SKM-1 (cell line): ENCODE measurements around the gene CALHM3.
"Not testable (repeated sequence)": the region's sequence is repeated elsewhere in the genome, so short reads cannot be mapped to it uniquely, and the experiment has no call there.

Source experiments
- DNase-seq: peaks from one replicate; lab custom pipeline; 2025; ENCODE audit not compliant: unreplicated experiment; lab: John Stamatoyannopoulos, UW

CALHM3 gene

DNA sequence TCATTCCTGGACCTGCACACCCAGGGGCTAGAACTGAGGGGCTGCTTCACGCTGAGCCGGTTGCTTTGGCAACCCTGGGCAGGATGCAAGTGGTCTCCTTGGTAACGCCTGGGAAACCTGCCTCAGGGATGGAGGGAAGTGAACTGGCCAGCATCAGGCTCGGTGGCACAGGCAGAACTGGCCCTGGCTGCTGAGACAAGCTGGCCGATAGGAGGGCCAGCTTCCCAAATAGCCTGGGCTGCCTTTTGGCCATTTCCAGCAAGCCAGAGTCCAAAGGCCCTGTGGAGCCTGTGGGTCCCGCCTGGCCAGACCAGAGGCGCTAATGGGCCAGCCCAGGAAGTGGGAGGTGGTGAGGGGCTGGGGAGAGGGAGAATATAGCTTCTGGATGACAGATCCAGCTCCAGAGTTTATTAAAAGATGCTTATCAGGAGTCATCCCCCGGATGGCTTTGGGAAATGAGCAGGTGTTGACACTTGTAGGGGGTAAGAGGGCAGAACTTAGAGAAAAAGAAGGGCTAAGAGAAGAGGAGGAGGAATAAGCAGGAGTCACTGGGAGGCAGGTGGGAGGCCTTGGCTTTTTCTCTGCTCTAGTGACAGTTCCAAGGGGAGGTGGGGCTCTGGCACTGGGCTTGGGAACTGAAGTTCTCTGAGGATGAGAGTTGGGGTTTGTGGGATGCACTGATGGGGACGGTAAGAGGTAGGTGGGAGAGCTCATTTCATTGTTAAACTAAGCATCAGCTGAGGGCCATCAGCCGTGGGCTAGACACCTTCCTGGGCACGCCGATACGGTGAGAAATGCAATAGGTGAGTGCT lies 24.0 kb upstream of the CALHM3 start:
- DNase-seq: no peak

- DNase-seq: no peak
Measured at GRCh38 chr10:103501186-103501585, 22.1 kb upstream of the CALHM3 start.

DNA sequence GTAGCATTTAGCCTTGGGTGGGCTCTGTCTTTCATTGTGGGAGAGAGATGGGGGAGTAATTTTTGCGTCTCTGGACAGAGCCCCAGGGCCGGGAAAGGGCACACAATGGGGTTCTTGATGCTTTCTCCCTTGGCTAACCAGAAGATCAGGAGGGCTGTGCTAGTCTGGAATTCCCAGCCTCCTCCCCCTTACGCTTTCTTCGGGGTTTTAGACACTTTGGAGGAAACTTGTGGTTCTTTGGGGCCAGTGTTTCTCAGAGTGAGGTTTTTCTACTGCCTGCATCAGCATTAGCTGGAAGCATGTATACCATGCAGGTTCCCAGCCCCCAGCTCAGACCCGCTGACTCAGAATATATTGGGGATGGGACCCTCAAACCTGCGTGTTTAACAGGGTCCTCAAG lies 21.4 kb upstream of the CALHM3 start:
- DNase-seq: no peak

DNA sequence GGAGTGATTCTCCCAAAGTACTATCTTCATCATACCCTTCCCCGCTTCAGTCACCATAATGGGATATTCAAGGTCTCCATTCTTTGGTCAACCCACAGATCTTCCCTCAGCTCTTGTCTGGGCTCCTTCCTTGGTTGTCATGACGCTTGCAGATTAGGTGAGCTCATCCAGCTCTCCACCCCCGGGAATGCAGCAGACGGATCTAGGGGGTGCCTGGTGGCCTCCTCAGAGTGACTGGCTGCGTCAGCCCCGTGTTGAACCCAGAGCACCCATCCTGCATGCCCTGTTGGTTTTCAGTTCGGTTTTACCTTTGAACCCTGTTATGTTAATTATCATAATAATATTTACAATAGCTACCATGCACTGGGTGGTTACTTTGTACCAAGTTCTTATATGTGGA lies 20.8 kb upstream of the CALHM3 start:
- DNase-seq: no peak

GRCh38 chr10:103498936-103499638 lies 20.0 kb upstream of the CALHM3 start:
- DNase-seq: no peak

DNA sequence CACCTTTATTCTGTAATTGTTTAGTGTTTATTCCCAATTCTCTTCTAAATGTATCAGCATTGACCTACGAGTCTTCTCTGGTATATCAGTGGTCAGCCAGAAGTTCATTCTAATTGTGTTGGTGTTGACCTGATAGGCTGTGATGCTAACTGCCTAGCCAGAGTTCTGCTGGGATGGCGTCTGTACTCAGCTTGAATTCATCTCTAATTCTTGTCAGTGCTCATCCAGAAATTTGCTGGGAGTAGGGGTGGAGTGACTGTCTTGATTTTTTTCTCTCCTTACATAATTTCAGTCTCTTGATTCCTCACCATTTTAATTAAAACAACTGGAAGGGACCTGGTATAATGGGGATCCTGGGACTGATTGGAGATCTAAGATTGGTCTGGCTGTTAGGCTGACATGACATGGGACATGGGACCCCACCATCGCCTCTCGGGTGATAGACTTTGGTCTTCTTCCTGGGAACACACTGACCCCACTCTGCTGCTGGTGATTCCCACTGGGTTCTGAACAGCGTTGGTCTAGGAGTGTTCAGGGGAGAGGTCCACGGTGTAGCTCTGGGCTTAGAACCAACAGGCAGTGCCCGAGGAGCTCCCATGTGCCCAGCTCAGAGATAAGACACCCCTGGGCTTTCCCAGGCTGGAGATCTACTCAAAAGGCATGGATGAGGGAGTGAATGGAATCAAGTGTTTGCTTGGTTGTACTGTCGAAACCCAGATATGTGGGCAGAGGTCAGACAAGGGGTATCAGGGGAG lies 18.3 kb upstream of the CALHM3 start:
- DNase-seq: no peak

- no peak for DNase-seq
Measured at GRCh38 chr10:103495321-103495720, 16.3 kb upstream of the CALHM3 start.

DNA sequence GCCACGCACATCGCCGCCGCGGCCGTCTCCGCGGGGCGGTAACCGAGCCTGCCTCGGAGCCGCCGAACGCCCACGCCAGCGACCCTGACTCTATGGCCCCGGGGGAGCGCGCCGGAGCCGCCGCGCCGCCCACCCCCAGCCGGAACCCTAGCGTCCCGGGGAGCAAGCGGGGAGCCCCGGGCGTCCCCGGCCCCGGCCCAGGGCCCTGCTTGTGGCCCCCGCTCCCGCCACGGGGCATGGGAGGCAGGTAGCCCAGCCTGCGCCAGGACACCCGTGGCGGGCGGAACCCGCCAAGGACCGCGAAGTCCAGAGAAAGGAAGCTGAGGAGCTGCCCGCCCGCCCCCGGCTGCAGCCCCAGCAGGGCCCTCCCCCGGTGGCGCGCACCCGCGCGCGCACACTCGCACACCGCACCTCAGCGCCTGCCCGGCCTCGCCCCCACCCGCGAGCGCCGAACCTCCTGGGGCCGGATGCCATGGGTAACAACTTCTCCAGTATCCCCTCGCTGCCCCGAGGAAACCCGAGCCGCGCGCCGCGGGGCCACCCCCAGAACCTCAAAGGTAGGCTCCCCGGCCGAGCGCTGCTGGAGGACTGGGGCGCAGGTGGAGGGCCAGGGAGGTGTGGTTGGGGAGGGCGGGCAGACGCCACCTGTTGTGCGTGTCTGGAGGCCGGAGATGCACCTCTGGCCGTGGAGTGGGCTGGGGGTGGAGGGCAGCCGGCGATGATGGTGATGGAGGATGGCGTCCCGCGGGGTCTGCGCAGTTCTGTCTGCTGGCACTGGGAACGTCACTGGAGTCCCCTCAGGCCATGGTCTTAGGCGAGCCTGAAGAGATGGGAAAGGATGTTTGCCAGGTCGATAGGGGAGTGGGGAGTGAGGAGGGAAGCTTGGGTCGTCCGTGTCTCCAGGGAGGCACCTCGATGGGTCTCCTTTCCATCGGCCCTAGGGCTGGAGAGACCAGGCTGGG lies 15.2 kb upstream of the CALHM3 start:
- no peak for DNase-seq

GRCh38 chr10:103493362-103493915 lies 14.4 kb upstream of the CALHM3 start, which contains the start of gene NEURL1:
NEURL1 (plus strand) TSS chr10:103493705; CDS start chr10:103494388, 683 bp downstream.
- DNase-seq: no peak

DNA sequence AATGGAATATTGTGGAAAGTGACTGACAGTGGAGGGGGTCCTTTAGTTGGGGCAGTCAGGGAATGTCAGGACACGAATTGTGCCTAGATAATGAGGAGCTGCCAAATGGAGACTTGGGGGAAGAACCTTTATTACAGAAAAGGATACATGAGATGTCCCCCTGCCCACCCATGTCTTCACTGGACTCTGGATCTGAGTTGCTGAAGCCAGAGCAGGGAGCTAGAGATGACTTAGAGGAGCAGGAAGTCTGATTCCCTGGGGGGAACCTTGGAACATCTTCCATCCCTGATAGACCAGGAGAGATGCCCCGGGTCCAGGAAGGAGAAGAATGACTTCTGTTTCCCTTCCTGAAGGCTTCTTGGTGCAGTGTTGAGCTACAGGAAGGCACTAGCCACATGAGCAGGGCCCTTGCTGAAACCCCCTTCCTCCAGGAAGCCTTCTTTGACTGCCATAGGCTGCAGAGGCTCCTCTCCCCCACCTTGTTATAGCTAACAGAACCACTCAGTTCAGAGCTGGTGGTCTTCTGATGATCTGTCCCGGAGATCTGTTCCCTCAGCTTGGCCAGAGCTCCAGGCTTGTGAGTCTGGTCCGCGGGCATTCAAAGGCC lies 13.7 kb upstream of the CALHM3 start:
- no peak for DNase-seq

- DNase-seq: no peak
Measured at GRCh38 chr10:103491729-103492364, 12.8 kb upstream of the CALHM3 start.

DNA sequence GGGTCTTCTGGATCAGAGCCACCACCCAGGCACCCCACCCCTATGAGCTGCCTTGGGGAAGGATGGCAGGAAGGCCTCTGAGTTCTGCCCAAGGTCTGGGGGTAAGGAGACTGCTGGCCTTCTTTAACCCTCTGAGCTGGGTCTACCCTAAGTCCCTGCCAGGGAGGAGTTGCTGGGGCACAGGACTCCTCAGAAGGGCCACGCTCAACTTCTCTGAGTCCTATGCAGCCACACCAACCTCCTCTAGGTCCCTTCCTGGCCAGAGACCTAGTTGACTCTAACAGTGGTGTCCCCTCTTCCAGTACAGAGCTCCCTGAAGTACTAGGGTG lies 11.9 kb upstream of the CALHM3 start:
- no peak for DNase-seq

DNA sequence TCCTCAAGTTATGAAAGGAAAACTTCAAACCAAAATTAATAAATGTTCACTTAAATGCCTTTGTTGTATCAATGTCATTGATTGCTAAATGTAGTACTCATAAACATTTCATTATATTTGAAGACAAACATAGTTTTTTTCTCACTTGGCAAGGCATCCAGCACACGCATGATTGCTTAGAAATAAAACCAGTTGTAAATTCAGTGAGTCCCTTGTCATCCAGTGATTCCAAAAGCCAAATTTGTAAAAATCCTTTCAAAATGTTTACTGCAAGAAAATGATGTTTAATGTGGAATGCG lies 8.3 kb upstream of the CALHM3 start:
- no peak for DNase-seq

- not testable (repeated sequence) for DNase-seq
Measured at GRCh38 chr10:103486635-103487409, 7.8 kb upstream of the CALHM3 start.

- peak; percentile 86 for DNase-seq
Measured at GRCh38 chr10:103481974-103482531, 3.0 kb upstream of the CALHM3 start.

GRCh38 chr10:103480521-103480920 lies 1.5 kb upstream of the CALHM3 start:
- DNase-seq: no peak

DNA sequence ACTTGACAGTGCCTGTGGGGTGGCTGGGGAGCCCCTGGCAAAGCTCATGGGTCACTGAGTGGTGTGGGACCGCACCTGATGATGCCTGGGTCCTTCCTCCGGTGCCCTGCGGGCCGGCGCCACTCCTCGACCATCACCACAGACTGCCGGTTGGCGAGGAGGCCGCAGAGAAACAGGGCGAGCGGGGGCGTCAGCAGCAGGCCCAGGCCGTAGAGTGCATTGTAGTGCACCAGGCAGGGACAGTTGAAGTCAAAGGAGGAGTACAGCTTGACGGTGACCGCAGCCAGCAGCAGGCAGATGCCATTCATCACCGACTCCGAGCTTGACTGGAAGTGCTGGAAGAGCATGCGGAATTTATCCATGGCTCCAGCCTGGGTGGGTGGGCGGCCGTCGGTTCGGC lies 369 bp downstream of the CALHM3 start:
- DNase-seq: no peak

- no peak for DNase-seq
Measured at GRCh38 chr10:103476046-103476768, 2.8 kb downstream of the CALHM3 start.
